Stimulated activated naive CD8-positive, alpha-beta T cell treated with anti-CD3 and anti-CD28 coated beads, Interleukin-15, Interleukin-2, amounts not matched to agents 100 U/mL and 50 U/mL, for 24 hours (primary cell): ENCODE results near the gene NR5A2.

Source experiments
- ATAC-seq: fragments of 150-1000 bp; cut with Tn5 transposase; one replicate; pipeline ENCODE4 v1.10.0; 2021
- DNase-seq: peaks from one replicate; pipeline ENCODE4 v3.0.0; 2021

The NR5A2 gene

DNA sequence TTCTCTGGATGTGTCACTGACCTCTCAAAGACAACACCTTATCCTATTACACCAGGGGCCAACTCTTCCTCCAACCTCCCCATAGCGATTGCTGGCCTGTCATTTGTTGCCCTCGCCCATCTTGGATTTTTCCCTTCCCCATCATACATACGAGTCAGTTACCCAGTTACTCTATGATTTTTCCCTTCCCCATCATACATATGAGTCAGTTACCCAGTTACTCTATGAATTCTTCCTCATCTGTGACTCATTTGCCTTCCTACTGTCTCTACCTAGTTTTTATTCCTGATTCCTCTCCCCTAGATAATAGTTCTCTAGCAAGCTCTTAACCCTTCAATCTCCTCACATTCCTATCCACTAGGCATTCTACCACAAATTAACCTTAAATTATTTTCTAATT lies 178.8 kb downstream of the NR5A2 start:
- DNase-seq = no peak
- peak; percentile 41 for ATAC-seq

DNA sequence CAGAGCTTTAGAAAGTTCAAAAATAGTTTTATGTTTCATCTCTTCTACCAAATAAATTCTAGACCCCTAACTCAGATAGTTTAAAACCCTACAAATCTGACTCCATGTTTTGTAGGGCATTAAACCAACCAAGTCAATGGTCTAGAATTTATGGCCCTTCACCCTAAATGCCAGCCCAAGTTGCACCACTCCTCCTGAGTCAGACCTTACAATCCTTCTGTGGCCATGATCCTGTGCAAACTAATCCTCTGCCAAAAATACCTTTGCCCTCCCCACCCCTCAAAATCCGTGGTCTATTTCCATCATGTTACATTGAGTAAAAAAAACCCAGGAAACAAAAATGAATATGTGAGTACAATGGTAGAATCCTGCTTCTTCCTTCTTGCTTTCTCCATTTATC lies 179.3 kb downstream of the NR5A2 start:
- DNase-seq (no peak), ATAC-seq (no peak)

DNA sequence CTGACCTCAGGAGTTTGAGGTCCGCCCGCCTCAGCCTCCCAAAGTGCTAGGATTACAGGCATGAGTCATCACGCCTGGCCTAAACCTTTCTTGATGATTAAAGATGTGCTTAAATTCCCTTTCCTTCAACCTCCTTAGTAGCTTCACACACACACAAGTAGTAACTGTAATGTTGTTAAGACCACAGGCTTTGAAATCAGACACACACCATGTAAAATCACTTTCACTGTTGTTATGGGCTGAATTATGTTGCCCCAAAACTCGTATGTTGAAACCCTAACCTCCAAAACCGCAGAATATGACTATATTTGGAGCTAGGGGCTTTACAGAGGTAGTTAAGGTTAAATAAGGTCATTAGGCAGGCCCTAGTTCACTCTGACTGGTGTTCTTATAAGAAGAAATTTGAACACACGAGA lies 180.2 kb downstream of the NR5A2 start:
- peak; percentile 75 for ATAC-seq

GRCh38 chr1:200211157-200211556 lies 183.6 kb downstream of the NR5A2 start:
- ATAC-seq (no peak), DNase-seq (no peak)

More for the DNA sequence above, 180.2 kb downstream of the NR5A2 start:
- DNase-seq = no peak

DNA sequence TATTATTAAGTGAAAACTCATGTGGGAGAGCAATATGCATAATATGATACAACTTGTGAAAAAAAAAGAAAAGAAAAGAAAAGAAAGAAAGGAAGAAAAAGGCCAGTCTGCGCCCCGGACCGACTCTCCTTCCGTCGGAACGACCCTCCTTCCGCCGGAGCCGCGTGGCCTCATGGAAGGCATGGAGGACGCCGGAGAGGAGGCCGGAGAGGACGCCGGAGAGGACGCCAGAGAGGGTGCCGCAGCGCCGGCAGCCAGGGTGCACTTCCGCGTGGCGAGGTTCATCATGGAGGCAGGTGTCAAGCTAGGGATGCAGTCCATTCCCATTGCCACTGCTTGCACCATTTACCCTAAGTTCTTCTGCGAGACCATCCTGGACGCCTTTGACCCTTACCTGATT lies 185.9 kb downstream of the NR5A2 start:
- ATAC-seq = no peak

DNA sequence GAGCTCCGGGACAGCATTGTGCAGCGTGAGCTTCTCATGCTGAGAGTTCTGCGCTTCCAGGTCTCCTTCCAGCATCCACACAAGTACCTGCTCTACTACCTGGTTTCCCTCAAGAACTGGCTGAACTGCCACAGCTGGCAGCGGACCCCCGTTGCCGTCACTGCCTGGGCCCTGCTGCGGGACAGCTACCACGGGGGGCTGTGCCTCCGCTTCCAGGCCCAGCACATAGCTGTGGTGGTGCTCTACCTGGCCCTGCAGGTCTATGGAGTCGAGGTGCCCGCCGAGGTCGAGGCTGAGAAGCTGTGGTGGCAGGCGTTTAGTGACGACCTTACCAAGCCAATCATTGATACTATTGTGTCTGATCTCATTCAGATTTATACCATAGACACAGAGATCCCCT lies 186.4 kb downstream of the NR5A2 start:
- ATAC-seq = no peak
- DNase-seq = no peak

More for the DNA sequence above, 185.9 kb downstream of the NR5A2 start:
- DNase-seq = no peak

GRCh38 chr1:200215350-200215749 lies 187.8 kb downstream of the NR5A2 start:
- DNase-seq (no peak), ATAC-seq (no peak)

DNA sequence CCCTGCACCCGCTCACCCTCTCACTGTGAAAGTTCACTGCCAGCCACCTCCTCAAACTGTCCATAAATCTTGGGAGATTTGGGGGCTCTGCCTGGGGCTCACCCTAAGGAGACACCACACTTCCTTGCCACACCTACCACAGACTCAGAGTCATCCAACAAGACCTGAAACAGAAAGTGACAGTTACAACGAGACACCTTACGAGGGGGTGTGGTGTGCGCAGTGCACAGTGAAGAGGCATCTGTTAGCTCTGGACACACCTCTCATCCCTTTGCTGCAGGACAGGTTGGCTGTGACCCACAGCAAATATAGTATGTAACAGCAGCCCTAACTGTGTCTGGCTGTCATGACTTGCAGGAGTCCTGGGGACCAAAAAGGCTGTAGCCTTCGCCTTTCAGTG lies 190.2 kb downstream of the NR5A2 start:
- DNase-seq (no peak), ATAC-seq (peak; percentile 72)

DNA sequence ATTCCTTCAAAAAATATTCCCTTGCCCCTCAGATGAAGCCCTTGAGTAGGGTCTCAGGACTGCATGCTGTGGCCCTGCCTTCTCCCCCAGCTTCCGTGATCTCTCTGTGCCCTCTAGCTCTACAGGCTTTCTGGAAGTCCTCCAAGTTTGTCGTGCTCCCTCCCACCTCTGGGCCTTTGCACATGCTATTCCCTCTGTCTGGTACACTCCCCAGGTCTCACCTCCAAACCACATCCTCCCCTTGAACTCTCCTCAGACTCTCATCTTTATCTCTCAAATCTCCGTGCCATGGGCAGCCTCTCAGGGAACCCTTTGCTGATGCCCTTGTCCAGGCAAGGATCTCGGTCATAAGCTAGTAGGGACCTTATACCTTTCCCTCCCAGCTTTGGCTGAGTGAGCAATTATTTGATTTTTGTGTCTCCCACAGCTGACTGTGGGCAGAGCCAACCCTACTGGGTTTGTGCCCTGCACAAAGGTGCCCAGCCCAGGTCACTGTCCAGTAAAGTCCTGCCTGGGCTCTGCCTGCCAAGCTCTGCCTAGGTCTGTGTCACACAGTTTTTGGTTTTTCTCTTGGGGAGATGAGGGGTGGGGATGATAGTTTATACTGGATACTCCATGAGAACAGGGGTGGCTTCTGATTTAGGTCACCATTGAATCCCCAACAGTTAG lies 194.2 kb downstream of the NR5A2 start:
- DNase-seq = no peak
- ATAC-seq = no peak

DNA sequence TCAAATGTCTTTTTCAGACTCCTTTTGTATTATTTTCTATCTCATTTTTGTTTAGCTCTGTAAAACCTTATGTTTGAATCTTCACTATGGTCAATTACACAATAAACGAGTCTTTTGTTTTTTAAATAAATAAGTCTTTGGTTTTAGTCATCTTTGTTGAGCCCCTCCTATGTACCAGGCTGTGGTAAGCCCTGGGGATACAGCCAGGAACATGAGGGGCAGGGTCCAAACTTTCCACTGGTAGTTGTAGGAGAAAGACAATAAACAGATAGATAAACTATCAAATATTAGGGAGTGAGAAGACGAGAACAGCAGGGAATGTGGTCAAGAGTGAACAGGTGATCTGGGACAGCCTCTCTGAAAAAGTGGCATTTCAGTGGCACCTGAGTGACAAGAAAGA lies 195.7 kb downstream of the NR5A2 start:
- ATAC-seq (no peak), DNase-seq (no peak)

DNA sequence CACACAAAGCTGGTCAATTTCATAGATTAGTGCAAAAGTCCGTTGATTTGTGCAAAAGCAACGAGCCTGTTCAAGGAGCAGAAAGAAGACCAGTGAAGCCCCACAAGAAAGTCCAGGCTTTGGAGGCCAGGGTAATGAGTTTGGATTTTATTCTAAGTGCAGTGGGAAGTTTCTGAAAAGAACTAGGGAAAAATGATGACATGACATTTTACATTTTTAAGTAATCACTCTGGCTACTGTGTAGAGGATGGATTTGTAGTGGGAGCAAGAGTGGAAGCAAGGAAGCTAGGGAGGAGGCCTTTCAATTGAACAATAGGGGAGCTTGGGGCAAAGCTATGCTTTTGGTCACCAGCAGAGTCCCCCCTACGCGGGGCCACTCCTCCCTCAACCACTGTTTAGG lies 196.1 kb downstream of the NR5A2 start:
- DNase-seq (no peak), ATAC-seq (no peak)

GRCh38 chr1:200224315-200224714 lies 196.8 kb downstream of the NR5A2 start:
- ATAC-seq = no peak
- no peak for DNase-seq

GRCh38 chr1:200226268-200226968 lies 198.9 kb downstream of the NR5A2 start:
- ATAC-seq (peak; percentile 46), DNase-seq (peak; percentile 29)

DNA sequence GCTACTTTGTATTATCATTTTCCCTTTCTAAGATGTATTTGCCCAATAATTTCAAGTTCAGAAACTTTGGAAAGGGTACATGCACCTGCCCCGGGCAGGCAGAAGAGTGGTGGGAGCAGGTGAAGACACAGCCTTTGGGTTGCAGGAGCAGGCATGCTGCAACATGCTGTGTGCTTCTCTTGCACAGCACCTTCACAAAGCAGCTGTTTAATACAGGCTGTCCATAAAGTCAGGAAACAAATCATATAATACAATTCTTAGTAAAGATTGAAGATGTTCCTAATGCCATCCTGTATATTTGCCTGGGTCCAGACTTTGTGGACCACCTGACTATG lies 199.4 kb downstream of the NR5A2 start:
- DNase-seq = no peak
- ATAC-seq = no peak
